GM21717 (cell line): ENCODE data around the gene LLGL1.

Source experiments
- ATAC-seq: cut with Tn5 transposase; IDR thresholded peaks from one replicate; pipeline ENCODE4 v1.9.1; 2021; ENCODE audit warnings: mild to moderate bottlenecking, moderate library complexity; ENCODE audit not compliant: unreplicated experiment

The LLGL1 gene

DNA sequence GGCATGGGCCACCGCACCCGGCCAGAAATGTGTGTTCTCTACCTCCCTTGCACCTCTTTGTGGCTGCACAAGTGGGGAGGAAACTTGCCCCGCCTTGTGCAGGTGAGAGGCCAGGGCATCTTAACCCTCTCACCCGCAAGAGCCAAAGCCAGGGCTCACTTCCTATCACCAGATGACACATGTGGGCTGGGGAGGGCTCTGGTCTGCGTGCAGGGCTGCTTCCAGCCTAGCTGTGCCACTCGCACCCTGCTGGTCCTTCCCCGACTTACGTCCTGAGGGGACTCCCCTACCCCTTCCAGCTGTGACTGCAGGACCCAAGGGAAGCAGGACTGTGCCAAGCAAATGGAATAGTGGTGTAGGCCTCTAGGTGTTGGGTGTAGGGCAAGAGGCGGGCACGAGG, 41.9 kb downstream of the LLGL1 start:
- no peak for ATAC-seq

DNA sequence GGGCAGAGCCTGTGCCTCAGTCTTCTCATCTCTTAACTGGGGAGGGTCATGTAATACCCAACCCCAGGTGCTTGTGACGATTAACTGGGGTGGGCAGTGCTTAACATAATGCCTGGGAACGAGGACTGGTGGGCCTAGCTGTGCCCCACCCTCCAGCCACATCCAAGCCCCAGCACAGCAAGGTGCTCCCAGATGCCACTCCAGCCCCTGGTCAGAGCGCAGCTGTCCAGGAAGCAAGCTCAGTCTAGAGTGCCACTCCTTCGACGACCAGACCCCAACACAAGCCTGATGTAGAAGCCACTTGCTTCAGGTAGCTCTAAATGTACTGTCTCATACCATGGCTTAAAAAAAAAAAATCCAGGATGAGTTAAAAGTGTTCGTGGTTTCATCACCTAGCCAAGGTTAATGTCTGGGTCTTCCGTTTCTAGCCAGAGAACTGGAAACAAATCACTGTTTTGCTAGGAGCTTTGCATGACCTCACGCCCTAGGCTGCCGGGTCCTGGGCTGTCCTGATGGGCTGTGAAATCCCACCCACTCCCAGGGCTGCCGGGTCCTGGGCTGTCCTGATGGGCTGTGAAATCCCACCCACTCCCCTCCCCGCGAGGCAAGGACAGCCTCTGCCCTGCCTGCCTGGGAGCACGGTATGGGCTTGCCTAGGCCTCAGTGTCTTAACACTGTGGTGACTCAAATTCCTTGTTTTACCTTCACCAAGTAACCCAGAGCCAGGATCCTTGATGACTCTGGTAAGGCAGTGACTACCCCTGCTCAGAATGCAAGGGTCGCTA, 42.7 kb downstream of the LLGL1 start:
- no peak for ATAC-seq

DNA sequence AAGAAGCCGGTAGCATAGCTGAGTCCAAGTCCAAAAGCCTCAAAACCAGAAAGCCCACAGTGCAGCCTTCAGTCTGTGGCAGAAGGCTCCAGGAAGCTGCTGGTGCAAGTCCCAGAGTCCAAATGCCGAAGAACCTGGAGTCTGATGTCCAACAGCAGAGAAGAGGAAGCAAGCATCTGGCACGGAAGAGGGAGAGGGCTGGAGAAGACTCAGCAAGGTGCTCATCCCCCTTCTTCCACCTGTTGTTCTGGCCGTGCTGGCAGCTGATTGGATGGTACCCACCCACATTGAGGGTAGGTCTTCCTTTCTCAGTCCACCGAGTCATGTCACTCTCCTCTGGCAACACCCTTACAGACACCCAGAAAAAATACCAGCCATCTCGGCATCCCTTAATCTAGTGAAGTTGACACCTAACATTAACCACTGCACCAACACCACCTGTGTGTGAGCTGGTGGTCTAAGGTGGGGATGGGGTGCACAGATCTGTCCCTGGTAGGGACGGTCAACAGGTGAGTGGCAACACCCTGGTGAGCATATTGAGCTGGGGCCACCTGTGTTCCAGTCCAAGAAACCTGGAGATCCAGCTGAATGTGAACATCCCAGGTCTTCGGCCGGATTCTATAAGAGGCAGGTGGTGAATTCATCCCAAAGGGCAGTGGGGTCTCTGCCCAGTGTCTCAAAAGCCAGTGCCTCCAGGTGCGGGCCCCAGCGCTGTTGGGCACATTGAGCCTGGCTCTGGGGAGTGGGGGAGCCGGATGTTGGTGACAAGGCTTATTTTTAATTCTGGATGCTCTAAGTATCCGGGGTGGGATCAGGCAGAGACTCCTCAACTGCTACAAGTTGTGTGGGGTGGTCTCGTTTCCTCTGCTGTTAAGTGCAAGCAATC, 44.9 kb downstream of the LLGL1 start:
- no peak for ATAC-seq

DNA sequence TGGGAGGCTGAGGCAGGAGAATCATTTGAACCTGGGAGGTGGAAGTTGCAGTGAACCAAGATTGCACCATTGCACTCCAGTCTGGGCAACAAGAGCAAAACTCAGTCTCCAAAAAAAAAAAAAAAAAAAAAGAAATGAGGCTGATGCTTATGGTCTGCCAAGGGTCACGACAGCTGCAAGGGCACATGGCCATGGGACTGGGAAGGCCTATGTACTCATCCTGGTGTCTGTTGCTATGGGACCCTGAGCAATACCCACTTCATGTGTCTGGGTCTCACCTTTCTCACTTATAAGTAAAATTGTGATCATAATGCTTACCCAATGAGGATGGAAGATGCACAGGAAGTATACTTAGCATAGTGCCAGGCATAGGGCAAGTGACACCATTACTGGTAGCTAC, 51.6 kb downstream of the LLGL1 start:
- ATAC-seq, result no peak

DNA sequence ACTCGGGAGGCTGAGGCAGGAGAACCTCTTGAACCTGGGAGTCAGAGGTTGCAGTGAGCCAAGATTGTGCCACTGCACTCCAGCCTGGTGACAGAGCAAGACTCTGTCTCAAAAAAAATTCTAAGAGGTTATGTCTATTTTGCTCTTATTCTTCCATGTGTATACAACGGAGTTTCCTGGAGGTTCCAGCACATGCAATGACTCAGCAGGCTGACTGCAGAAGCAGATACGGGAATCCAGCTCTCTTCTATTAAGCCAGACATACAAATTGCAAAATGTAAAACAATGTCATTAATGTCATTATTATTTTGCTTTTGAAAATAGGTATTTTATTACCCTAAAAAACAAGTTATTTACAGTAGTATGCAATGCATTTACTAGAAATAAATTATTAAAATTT, 53.4 kb downstream of the LLGL1 start:
- no peak for ATAC-seq

DNA sequence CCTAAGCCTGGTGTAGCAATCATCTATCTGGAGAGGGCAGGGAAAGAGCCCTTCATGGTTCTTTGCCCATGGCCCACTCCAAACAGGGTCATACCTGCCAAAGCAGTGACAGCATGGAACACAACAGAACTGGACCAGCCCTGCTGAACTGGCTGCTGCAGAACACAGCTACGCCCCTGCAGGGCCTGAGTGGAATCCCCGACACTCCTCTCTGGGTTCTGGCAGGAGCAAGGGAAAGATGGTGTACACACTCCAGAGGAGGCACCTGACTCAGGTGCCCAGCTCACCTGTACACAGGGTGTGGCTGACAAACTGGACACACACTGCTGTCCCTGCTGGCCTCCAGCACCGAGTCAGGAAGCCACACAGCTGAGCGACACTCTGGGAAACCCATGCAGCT, 54.8 kb downstream of the LLGL1 start:
- no peak for ATAC-seq

DNA sequence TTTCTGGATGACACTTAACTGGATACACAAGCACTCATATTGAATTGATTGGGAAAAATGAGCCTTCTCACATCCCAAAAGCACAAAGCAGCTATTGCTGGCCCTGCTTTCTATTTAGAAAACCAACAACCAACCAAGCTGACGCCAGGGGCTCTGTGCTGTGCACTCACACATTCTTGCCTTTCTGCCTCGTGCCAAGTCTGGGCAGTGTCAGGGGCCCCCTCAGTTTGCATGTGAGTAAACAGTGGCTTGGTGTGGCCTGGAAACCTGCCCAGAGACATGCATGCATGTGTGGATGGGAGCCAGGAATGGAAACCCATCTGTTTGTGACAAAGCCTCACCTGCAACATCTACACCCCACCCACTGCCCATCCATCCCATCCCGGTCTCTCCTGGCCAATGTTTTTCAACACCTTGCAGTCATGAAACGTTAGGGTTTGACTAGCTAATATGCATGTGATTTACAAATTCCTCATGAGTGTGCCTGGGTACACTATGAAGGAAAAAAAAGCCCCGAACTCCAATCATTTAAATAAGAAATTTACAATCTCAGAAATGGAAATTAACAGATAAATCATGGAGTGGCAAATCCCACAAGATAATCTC, 55.4 kb downstream of the LLGL1 start:
- no peak for ATAC-seq

DNA sequence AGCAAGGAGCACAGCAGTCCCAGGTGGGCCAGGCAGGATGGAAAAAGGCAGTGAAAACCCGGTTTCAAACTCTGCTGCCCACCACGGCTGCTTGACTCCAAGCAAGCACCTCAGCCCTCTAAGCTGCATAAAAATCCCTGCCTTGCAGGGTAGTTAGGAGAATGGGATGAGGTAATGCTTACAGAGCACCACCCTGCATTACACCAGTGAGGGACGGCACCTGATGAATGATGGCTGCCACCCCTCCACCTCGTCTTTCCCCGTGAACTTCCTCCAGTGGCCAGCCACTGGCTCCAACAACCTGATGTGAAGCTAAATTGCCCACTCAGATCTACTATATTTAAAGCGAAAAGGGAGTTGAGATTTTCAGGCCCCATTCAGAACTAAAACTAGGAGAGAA, 56.4 kb downstream of the LLGL1 start:
- no peak for ATAC-seq

DNA sequence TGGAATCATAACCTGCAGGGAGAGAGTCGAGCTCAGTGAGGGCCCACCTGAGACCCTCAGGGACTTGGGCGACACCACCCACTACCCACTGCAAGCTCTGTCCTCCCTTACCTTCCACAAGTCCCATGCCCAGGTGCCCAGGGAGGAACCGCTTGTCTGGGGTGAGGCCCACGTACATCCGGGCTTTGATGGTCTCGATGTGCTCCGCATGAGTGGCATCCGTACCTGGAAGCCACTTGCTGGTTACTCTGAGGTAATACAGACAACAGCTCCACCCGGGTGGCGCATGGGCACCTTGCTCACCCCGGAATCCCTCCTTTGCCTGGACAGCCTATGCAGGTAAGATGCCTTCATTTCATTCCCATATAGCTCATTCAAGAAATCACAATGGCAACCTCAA, 59.9 kb downstream of the LLGL1 start:
- ATAC-seq, result no peak

DNA sequence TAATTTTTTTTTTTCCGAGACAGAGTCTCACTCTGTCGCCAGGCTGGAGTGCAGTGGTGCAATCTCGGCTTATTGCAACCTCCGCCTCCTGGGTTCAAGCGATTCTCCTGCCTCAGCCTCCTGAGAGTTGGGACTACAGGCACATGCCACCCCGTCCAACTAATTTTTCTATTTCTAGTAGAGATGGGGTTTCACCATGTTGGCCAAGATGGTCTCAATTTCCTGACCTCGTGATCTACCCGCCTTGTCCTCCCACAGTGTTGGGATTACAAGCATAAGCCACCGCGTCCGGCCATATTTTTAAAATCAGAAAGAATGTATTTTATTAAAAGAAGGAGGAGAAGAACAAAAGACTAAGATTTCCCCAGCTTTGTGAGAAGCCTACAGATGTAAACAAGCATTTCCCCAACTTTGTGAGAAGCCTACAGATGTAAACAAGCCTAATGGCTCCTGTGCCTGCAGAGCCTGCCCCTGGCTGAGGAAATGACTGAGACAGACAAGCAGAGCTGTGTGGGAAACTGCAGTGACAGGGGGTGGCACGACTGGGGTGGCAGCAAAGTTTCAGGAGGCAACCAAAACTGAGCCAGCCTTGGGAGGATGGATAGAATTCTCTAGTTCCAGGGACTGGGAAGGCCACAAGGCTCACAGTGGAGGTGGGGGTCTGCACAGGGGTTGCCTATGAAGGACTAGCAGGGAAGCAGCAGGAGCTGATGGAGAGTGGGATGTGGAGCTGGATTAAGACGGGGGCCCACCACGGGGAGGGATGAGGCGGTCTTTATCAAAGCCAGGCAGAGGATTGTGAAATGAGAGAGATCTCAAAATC, 66.5 kb downstream of the LLGL1 start:
- ATAC-seq, result no peak
